IMR-90 (cell line): ENCODE data around the gene WASF1. TPM values are rescaled to one million over a fixed set of nuclear protein-coding genes. Genes with fewer than 3 reads are reported as not detected.

Experiments
- ATAC-seq: fragments of 200-7000 bp; cut with Tn5 transposase; 2 replicates; pipeline ENCODE4 v1.9.1; 2020; ENCODE audit warnings: low read depth, mild to moderate bottlenecking, moderate library complexity
- BruUV-seq: library from RNA; stranded (reverse); fragments of 400-500 nt; replicated peaks from 2 replicates; lab custom pipeline; 2021; lab: Mats Ljungman, UMichigan
- CTCF ChIA-PET: fragments of 300-600 bp; formaldehyde crosslinking; extraction: SDS; loops from one replicate; lab custom pipeline; 2021; ENCODE audit warnings: antibody characterized with exemption; lab: Yijun Ruan, JAX
- POLR2A ChIA-PET: fragments of 300-600 bp; sonication (Branson Sonifier 250); formaldehyde crosslinking; loops from one replicate; lab custom pipeline; 2022; ENCODE audit warnings: antibody characterized with exemption; ENCODE audit not compliant: unreplicated experiment; lab: Charles Lee
- DNase-seq: peaks from one replicate; pipeline ENCODE4 v3.0.0; 2013
- H2AFZ ChIP-seq: replicated peaks from 2 replicates; pipeline ENCODE3; 2013; ENCODE audit warnings: low read length, mild to moderate bottlenecking; ENCODE audit not compliant: poor library complexity
- H2AK5ac ChIP-seq: 2 replicates; pipeline ENCODE4 v1.6.1; 2013; ENCODE audit warnings: low read depth, low read length, inconsistent platforms
- H2AK9ac ChIP-seq: replicated peaks from 2 replicates; pipeline ENCODE3; 2013; ENCODE audit warnings: mild to moderate bottlenecking, low read depth, low read length, moderate library complexity; ENCODE audit not compliant: poor library complexity
- H2BK120ac ChIP-seq: 2 replicates; pipeline ENCODE4 v1.6.1; 2013; ENCODE audit warnings: low read depth, low read length, inconsistent platforms
- H2BK15ac ChIP-seq: 3 replicates; pipeline ENCODE4 v1.6.1; 2013; ENCODE audit warnings: low read depth, low read length, inconsistent platforms
- H2BK20ac ChIP-seq: 2 replicates; pipeline ENCODE4 v1.6.1; 2013; ENCODE audit warnings: low read depth, mild to moderate bottlenecking, inconsistent platforms, low read length, moderate library complexity
- H2BK5ac ChIP-seq: 2 replicates; pipeline ENCODE4 v1.6.1; 2013; ENCODE audit warnings: mild to moderate bottlenecking, low read depth, low read length, inconsistent platforms; ENCODE audit not compliant: poor library complexity, severe bottlenecking
- H3K14ac ChIP-seq: replicated peaks from 2 replicates; pipeline ENCODE4 v1.6.1; 2013; ENCODE audit warnings: low read depth, low read length, inconsistent platforms
- H3K18ac ChIP-seq: 2 replicates; pipeline ENCODE4 v1.6.1; 2013; ENCODE audit warnings: low read depth, low read length, control low read depth
- H3K23ac ChIP-seq: 2 replicates; pipeline ENCODE4 v1.6.1; 2013; ENCODE audit warnings: low read depth, low read length, inconsistent platforms
- H3K27ac ChIP-seq: 2 replicates; pipeline ENCODE4 v1.5.1; 2013; ENCODE audit warnings: mild to moderate bottlenecking, control low read depth, low read length; ENCODE audit not compliant: insufficient read depth
- H3K27me3 ChIP-seq: 2 replicates; pipeline ENCODE4 v1.6.1; 2013; ENCODE audit warnings: low read length; ENCODE audit not compliant: control insufficient read depth, insufficient read depth
- H3K36me3 ChIP-seq: 2 replicates; pipeline ENCODE4 v1.6.1; 2013; ENCODE audit warnings: low read length, mixed read lengths; ENCODE audit not compliant: control insufficient read depth, insufficient read depth
- H3K4ac ChIP-seq: 2 replicates; pipeline ENCODE4 v1.6.1; 2013; ENCODE audit warnings: low read depth, low read length, inconsistent platforms
- H3K4me1 ChIP-seq: 2 replicates; pipeline ENCODE4 v1.6.1; 2013; ENCODE audit warnings: low read length, mixed read lengths; ENCODE audit not compliant: control insufficient read depth, insufficient read depth
- H3K4me2 ChIP-seq: 2 replicates; pipeline ENCODE4 v1.6.1; 2013; ENCODE audit warnings: low read depth, mild to moderate bottlenecking, control low read depth, low read length, moderate library complexity
- H3K4me3 ChIP-seq: 2 replicates; pipeline ENCODE4 v1.5.1; 2013; ENCODE audit warnings: low read depth, mild to moderate bottlenecking, control low read depth, low read length, moderate library complexity; ENCODE audit not compliant: insufficient read depth
- H3K56ac ChIP-seq: 2 replicates; pipeline ENCODE4 v1.6.1; 2013; ENCODE audit warnings: low read length, inconsistent platforms; ENCODE audit not compliant: insufficient read depth; ENCODE audit errors: extremely low read depth
- H3K79me1 ChIP-seq, 2 experiments: 2 replicates each; pipeline ENCODE4 v1.6.1; 2013; ENCODE audit warnings: low read length in 2 of 2, inconsistent platforms in 1 of 2, low read depth in 1 of 2
- H3K9ac ChIP-seq: 2 replicates; pipeline ENCODE4 v1.6.1; 2013; ENCODE audit warnings: low read depth, low read length, control low read depth
- H3K9me1 ChIP-seq: 2 replicates; pipeline ENCODE4 v1.6.1; 2013; ENCODE audit warnings: low read length, inconsistent platforms; ENCODE audit not compliant: insufficient read depth
- H3K9me3 ChIP-seq: 2 replicates; pipeline ENCODE4 v1.6.1; 2013; ENCODE audit warnings: low read length; ENCODE audit not compliant: control insufficient read depth, insufficient read depth
- H4K20me1 ChIP-seq: 2 replicates; pipeline ENCODE4 v1.6.1; 2013; ENCODE audit warnings: low read length, inconsistent platforms; ENCODE audit not compliant: insufficient read depth
- H4K5ac ChIP-seq: 2 replicates; pipeline ENCODE4 v1.6.1; 2013; ENCODE audit warnings: mild to moderate bottlenecking, low read depth, low read length, control low read depth
- H4K8ac ChIP-seq, 2 experiments: 2 replicates each; pipeline ENCODE4 v1.6.1; 2013; ENCODE audit warnings: low read depth in 2 of 2, low read length in 2 of 2, control low read depth in 1 of 2, inconsistent platforms in 1 of 2
- H4K91ac ChIP-seq: 2 replicates; pipeline ENCODE4 v1.6.1; 2013; ENCODE audit warnings: low read depth, low read length, inconsistent platforms; ENCODE audit not compliant: insufficient read depth
- MXI1 ChIP-seq: IDR thresholded peaks from 2 replicates; pipeline ENCODE4 v1.6.1; 2012; ENCODE audit warnings: low read depth, mild to moderate bottlenecking, low read length, moderate library complexity, borderline replicate concordance
- WGBS, 2 experiments: methylation state at CpG; one replicate each; pipeline versions ENCODE4 v1.1.5 to v1.1.7; 2013; ENCODE audit warnings: missing lambda C conversion rate in 2 of 2; ENCODE audit not compliant: insufficient read length in 1 of 2; ENCODE audit errors: extremely low coverage in 2 of 2; 5-methylcytosine and 5-hydroxymethylcytosine counted together
- dilution Hi-C: fragments of 300-500 bp; cut with HindIII; formaldehyde crosslinking; loops from one replicate; pipeline ENCODE4 v1.14.3; 2018; ENCODE audit warnings: low sequenced_read_pairs; ENCODE audit not compliant: unreplicated experiment
- in situ Hi-C: fragments of 300-500 bp; cut with MboI; formaldehyde crosslinking; loops from 3 replicates; pipeline ENCODE4 v1.14.3; 2019; ENCODE audit warnings: low sequenced_read_pairs, inconsistent platforms, mixed read lengths
- intact Hi-C: fragments of 100-400 bp; cut with micrococcal nuclease; formaldehyde crosslinking; loops from 2 replicates; pipeline ENCODE4 v1.10.0; 2022
- polyA plus RNA-seq, 3 experiments: library from polyadenylated mRNA; depleted of rRNA; stranded (reverse); fragments of >200 nt; gene quantifications; 2 replicates each; pipeline ENCODE4 v1.2.3, GENCODE V29; 2012; ENCODE audit warnings: low replicate concordance in 1 of 3
- total RNA-seq: library from RNA; depleted of rRNA; stranded (reverse); fragments of >200 nt; gene quantifications from 2 replicates; pipeline ENCODE4 v1.2.3, GENCODE V29; 2012

The WASF1 gene
- total and polyA plus RNA-seq, 2 of the 4 experiments (the other 2 are of a cell fraction): 3.0 to 17.3 TPM

DNA sequence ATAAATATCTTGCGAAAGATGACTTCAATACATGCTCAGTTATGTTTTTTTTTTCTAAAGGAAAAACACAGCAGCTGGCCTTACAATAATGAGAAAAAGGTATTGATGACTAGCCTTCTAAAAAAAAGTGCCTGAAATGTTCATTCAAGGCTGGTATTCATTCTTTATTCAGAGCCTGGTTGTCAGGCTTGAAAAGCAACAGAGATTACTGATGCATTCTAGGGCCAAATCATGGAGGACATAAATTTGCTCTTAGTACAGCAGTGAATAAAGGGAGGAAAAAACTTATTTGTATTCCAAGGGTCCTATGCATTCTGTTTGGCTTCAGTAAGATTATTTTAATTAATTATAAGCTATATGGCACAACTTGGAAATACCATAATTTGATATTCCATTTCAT is 83.5 kb downstream of the WASF1 start:
- no peak overlapping the region for H2BK15ac ChIP-seq
- dilution Hi-C loops: no loop called here
- ChIA-PET CTCF (no interaction called here), POLR2A (no interaction called here)
- H2BK5ac ChIP-seq: no peak overlapping the region
- intact Hi-C loops: loop anchor here (2.0 kb wide), 1 partner anchor 85 kb away; the partner anchor contains the start of gene CDC40
- H3K9ac ChIP-seq: no peak overlapping the region
- peaks cover 3% of the 10 kb centered on the region; the same call in 1 of the 2 replicates for H3K9me1 ChIP-seq
- in situ Hi-C loops: no loop called here
- no peak for DNase-seq
- no peak overlapping the region for H3K14ac ChIP-seq
- H2BK20ac ChIP-seq: 0 out of 2 replicates have a peak overlapping the region, but pooled peaks have one; percentile 11
- H3K23ac ChIP-seq: no peak overlapping the region
- H3K56ac ChIP-seq: no peak overlapping the region
- H2BK120ac ChIP-seq: no peak overlapping the region
- no peaks in the 10 kb centered on the region for H4K20me1 ChIP-seq
- no peak overlapping the region for H2AK9ac ChIP-seq
- no peak for TF ChIP-seq MXI1
- no CpG with 5 or more reads among the region's 1 CpG for WGBS, 2 experiments
- peaks cover 2% of the 10 kb centered on the region for H3K36me3 ChIP-seq
- no peak overlapping the region; the same call in 1 of the 2 replicates for H3K27ac ChIP-seq
- H3K9me3 ChIP-seq: no peaks in the 10 kb centered on the region
- H3K4ac ChIP-seq: 0 out of 2 replicates have a peak overlapping the region, but pooled peaks have one; percentile 7
- H4K5ac ChIP-seq: no peak overlapping the region
- H4K8ac ChIP-seq: no peak overlapping the region
- H3K27me3 ChIP-seq: no peaks in the 10 kb centered on the region
- no peak overlapping the region for H2AFZ ChIP-seq
- H4K91ac ChIP-seq: no peak overlapping the region
- H3K18ac ChIP-seq: peak overlapping the region; percentile 23; the same call in 1 of the 2 replicates
- ATAC-seq: no peak
- H3K79me1 ChIP-seq: no peaks in the 10 kb centered on the region
- BruUV-seq: no TSS peak
- 0 out of 2 replicates have a peak, but pooled peaks cover 2% of the 10 kb centered on the region for H3K4me1 ChIP-seq
- H3K4me2 ChIP-seq: no peak overlapping the region
- no peak overlapping the region for H2AK5ac ChIP-seq
- H3K4me3 ChIP-seq: no peak overlapping the region
